Natural killer cell (primary cell): ENCODE measurements around the gene CRIM1. TPM values are rescaled to one million over a fixed set of nuclear protein-coding genes. Genes with fewer than 3 reads are reported as not detected.

Experiments
- ATAC-seq, 3 donors: fragments of 150-1000 bp in 2 of 3; fragments of 200-7000 bp in 1 of 3; cut with Tn5 transposase; 1 replicate in 1 of 3; 2 replicates in 2 of 3; pipeline ENCODE4 v1.10.0; 2021; ENCODE audit warnings: mild to moderate bottlenecking in 2 of 3, moderate library complexity in 2 of 3
- DNase-seq, 2 donors: peaks; one replicate each; pipeline versions ENCODE4 v3.0.0 to v3.0.0-alpha.2; 2013 to 2021; ENCODE audit warnings: mixed read lengths in 1 of 2
- H3K27ac ChIP-seq: one replicate; pipeline ENCODE4 v1.5.1; 2013; ENCODE audit warnings: mild to moderate bottlenecking, low read length
- H3K27me3 ChIP-seq: one replicate; pipeline ENCODE4 v1.6.1; 2013; ENCODE audit warnings: low read length; ENCODE audit not compliant: control insufficient read depth, insufficient read depth
- H3K36me3 ChIP-seq: one replicate; pipeline ENCODE4 v1.6.1; 2013; ENCODE audit warnings: low read length; ENCODE audit not compliant: control insufficient read depth, insufficient read depth
- H3K4me1 ChIP-seq: one replicate; pipeline ENCODE4 v1.6.1; 2013; ENCODE audit warnings: low read length; ENCODE audit not compliant: control insufficient read depth, insufficient read depth
- H3K4me3 ChIP-seq: one replicate; pipeline ENCODE4 v1.5.1; 2013; ENCODE audit warnings: low read length
- H3K9me3 ChIP-seq: one replicate; pipeline ENCODE4 v1.6.1; 2013; ENCODE audit warnings: low read length; ENCODE audit not compliant: control insufficient read depth, insufficient read depth
- H3K27ac Mint-ChIP-seq, 2 donors: one replicate each; pipeline ENCODE4 v1.8.0; 2022; ENCODE audit warnings: mild to moderate bottlenecking in 2 of 2, mixed read lengths in 2 of 2, moderate library complexity in 1 of 2
- H3K27me3 Mint-ChIP-seq, 2 donors: one replicate each; pipeline ENCODE4 v1.8.0; 2022; ENCODE audit warnings: low read depth in 2 of 2, mixed read lengths in 2 of 2
- H3K36me3 Mint-ChIP-seq: one replicate; pipeline ENCODE4 v1.8.0; 2022; ENCODE audit warnings: mixed read lengths
- H3K4me1 Mint-ChIP-seq, 2 donors: one replicate each; pipeline ENCODE4 v1.8.0; 2022; ENCODE audit warnings: mixed read lengths in 2 of 2
- H3K4me3 Mint-ChIP-seq: one replicate; pipeline ENCODE4 v1.8.0; 2022; ENCODE audit warnings: mild to moderate bottlenecking, moderate library complexity, mixed read lengths
- H3K9me3 Mint-ChIP-seq, 2 donors: one replicate each; pipeline ENCODE4 v1.8.0; 2022; ENCODE audit warnings: mixed read lengths in 2 of 2
- CTCF ChIP-seq: fragments of 200-600 bp; IDR thresholded peaks from one replicate; pipeline ENCODE4 v1.8.0; 2022; ENCODE audit warnings: antibody characterized with exemption
- WGBS: methylation state at CpG from one replicate; pipeline ENCODE4 v1.1.7; 2013; ENCODE audit warnings: missing lambda C conversion rate; ENCODE audit not compliant: insufficient coverage; 5-methylcytosine and 5-hydroxymethylcytosine counted together
- intact Hi-C: fragments of 100-400 bp; cut with micrococcal nuclease; formaldehyde crosslinking; loops from one replicate; pipeline ENCODE4 v1.14.2; 2022
- total RNA-seq, 4 donors: library from RNA; stranded (reverse); fragments of 120-200 nt in 1 of 4; gene quantifications; one replicate each; pipeline versions ENCODE4 v1.2.3 to v1.2.4, GENCODE V29; 2013 to 2022

Gene CRIM1
- total RNA-seq, 3 donors from 2014 or later (not counting 1 experiment from before 2014, with no cell fraction given): 19.3 to 34.1 (median 32.9) TPM

- H3K36me3 Mint-ChIP-seq: no peaks in the 10 kb centered on the region
- Histone ChIP-seq H3K4me3 (no peak overlapping the region), H3K4me1 (no peaks in the 10 kb centered on the region), H3K27me3 (no peaks in the 10 kb centered on the region), H3K27ac (no peak overlapping the region), H3K9me3 (no peaks in the 10 kb centered on the region), H3K36me3 (no peaks in the 10 kb centered on the region)
- H3K27me3 Mint-ChIP-seq: no peaks in the 10 kb centered on the region
- ATAC-seq: peak in 1 of 3 donors; percentile 27
- WGBS: 92% methylated on average over 5 of the region's 5 CpGs
- intact Hi-C loops: no loop called here
- TF ChIP-seq CTCF: no peak
- no peak overlapping the region for H3K27ac Mint-ChIP-seq
- peaks cover 14 to 15% of the 10 kb centered on the region in 2 donors for H3K4me1 Mint-ChIP-seq
- H3K4me3 Mint-ChIP-seq: no peak overlapping the region
- H3K9me3 Mint-ChIP-seq: no peaks in the 10 kb centered on the region
- no peak for DNase-seq
Observed at GRCh38 chr2:36335597-36335996, 20.0 kb upstream of the CRIM1 start.

- Histone ChIP-seq H3K27me3 (no peaks in the 10 kb centered on the region), H3K9me3 (no peaks in the 10 kb centered on the region), H3K4me1 (no peaks in the 10 kb centered on the region), H3K4me3 (no peak overlapping the region), H3K36me3 (no peaks in the 10 kb centered on the region), H3K27ac (no peak overlapping the region)
- Mint-ChIP-seq H3K27ac (no peak overlapping the region), H3K9me3 (no peaks in the 10 kb centered on the region), H3K36me3 (no peaks in the 10 kb centered on the region), H3K4me3 (no peak overlapping the region), H3K27me3 (no peaks in the 10 kb centered on the region), H3K4me1 (peaks cover 14 to 15% of the 10 kb centered on the region in 2 donors)
- intact Hi-C loops: no loop called here
- no peak for ATAC-seq
- no peak for TF ChIP-seq CTCF
- DNase-seq: no peak
- WGBS: 100% methylated on average over 2 of the region's 2 CpGs
Observed at GRCh38 chr2:36336321-36336720, 19.3 kb upstream of the CRIM1 start.

- H3K9me3 ChIP-seq: no peaks in the 10 kb centered on the region
- H3K36me3 Mint-ChIP-seq: no peaks in the 10 kb centered on the region
- H3K27me3 Mint-ChIP-seq: no peaks in the 10 kb centered on the region
- no peaks in the 10 kb centered on the region for H3K27me3 ChIP-seq
- H3K4me1 ChIP-seq: no peaks in the 10 kb centered on the region
- peaks cover 14 to 15% of the 10 kb centered on the region in 2 donors for H3K4me1 Mint-ChIP-seq
- no peaks in the 10 kb centered on the region for H3K9me3 Mint-ChIP-seq
- DNase-seq (no peak), ATAC-seq (no peak)
- no peak overlapping the region for H3K4me3 Mint-ChIP-seq
- intact Hi-C loops: no loop called here
- no peaks in the 10 kb centered on the region for H3K36me3 ChIP-seq
- no peak overlapping the region for H3K27ac Mint-ChIP-seq
- H3K4me3 ChIP-seq: no peak overlapping the region
- H3K27ac ChIP-seq: no peak overlapping the region
- TF ChIP-seq CTCF: no peak
Observed at GRCh38 chr2:36337354-36337753, 18.2 kb upstream of the CRIM1 start.

- intact Hi-C loops: no loop called here
- H3K27ac Mint-ChIP-seq: no peak overlapping the region
- peaks cover 13 to 14% of the 10 kb centered on the region in 2 donors for H3K4me1 Mint-ChIP-seq
- no peaks in the 10 kb centered on the region for H3K36me3 ChIP-seq
- no peaks in the 10 kb centered on the region for H3K27me3 Mint-ChIP-seq
- H3K9me3 Mint-ChIP-seq: no peaks in the 10 kb centered on the region
- H3K9me3 ChIP-seq: no peaks in the 10 kb centered on the region
- no peak overlapping the region for H3K4me3 Mint-ChIP-seq
- H3K27me3 ChIP-seq: no peaks in the 10 kb centered on the region
- TF ChIP-seq CTCF: no peak
- no peak for ATAC-seq
- no peaks in the 10 kb centered on the region for H3K4me1 ChIP-seq
- H3K36me3 Mint-ChIP-seq: no peaks in the 10 kb centered on the region
- no peak for DNase-seq
- H3K27ac ChIP-seq: no peak overlapping the region
- WGBS: 77% methylated on average over 2 of the region's 3 CpGs
- H3K4me3 ChIP-seq: no peak overlapping the region
Observed at GRCh38 chr2:36338124-36338826, 17.3 kb upstream of the CRIM1 start.
